Left ventricle myocardium inferior (tissue), 1 donor: Measurements from ENCODE around the gene PGP. TPM values are rescaled to one million over a fixed set of nuclear protein-coding genes. Genes with fewer than 3 reads are reported as not detected.

ENCODE experiments used
- DNase-seq: peaks from one replicate; pipeline ENCODE4 v3.0.0-alpha.2; 2020
- H3K27ac ChIP-seq: fragments of 200-600 bp; replicated peaks from 2 replicates; pipeline ENCODE4 v1.8.0; 2021
- H3K27me3 ChIP-seq: fragments of 200-600 bp; 2 replicates; pipeline ENCODE4 v1.8.0; 2021; ENCODE audit warnings: low read depth
- H3K36me3 ChIP-seq: fragments of 200-600 bp; 2 replicates; pipeline ENCODE4 v1.8.0; 2021
- H3K4me1 ChIP-seq: fragments of 200-600 bp; 2 replicates; pipeline ENCODE4 v1.8.0; 2021
- H3K4me3 ChIP-seq: fragments of 200-600 bp; 2 replicates; pipeline ENCODE4 v1.8.0; 2021; ENCODE audit warnings: mild to moderate bottlenecking, moderate library complexity
- H3K9me3 ChIP-seq: fragments of 200-600 bp; replicated peaks from 2 replicates; pipeline ENCODE4 v1.8.0; 2021
- intact Hi-C: fragments of 100-400 bp; cut with micrococcal nuclease; formaldehyde crosslinking; loops from one replicate; pipeline ENCODE4 v1.11.0; 2022
- total RNA-seq: library from RNA; stranded (reverse); fragmentation: NEBNext Ultra II Directional; extraction: Animal tissue kit (Norgen Biotek cat#: 25700); gene quantifications from one replicate; pipeline ENCODE4 v1.2.1, GENCODE V29; 2021
- TF ChIP-seq, protein P1 (sequence below): fragments of 200-600 bp; IDR thresholded peaks from 2 replicates; pipeline ENCODE4 v1.8.0; 2021; ENCODE audit warnings: antibody characterized with exemption, mild to moderate bottlenecking, borderline replicate concordance
- donor health status: DM: no; HTN: yes; CAD: no; lungs with severe emphysema.

PGP gene
- total RNA-seq, 1 donor from 2014 or later, result 34.1 TPM

GRCh38 chr16:2236337-2237101 lies 21.9 kb upstream of the PGP start, which contains the start of gene DNASE1L2:
DNASE1L2 (plus strand) TSS chr16:2236444; CDS start chr16:2236817, 373 bp downstream.
- TF ChIP-seq, protein P1, sequence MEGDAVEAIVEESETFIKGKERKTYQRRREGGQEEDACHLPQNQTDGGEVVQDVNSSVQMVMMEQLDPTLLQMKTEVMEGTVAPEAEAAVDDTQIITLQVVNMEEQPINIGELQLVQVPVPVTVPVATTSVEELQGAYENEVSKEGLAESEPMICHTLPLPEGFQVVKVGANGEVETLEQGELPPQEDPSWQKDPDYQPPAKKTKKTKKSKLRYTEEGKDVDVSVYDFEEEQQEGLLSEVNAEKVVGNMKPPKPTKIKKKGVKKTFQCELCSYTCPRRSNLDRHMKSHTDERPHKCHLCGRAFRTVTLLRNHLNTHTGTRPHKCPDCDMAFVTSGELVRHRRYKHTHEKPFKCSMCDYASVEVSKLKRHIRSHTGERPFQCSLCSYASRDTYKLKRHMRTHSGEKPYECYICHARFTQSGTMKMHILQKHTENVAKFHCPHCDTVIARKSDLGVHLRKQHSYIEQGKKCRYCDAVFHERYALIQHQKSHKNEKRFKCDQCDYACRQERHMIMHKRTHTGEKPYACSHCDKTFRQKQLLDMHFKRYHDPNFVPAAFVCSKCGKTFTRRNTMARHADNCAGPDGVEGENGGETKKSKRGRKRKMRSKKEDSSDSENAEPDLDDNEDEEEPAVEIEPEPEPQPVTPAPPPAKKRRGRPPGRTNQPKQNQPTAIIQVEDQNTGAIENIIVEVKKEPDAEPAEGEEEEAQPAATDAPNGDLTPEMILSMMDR, result no peak
- Histone ChIP-seq H3K27me3 (peaks cover 23% of the 10 kb centered on the region), H3K4me3 (peak within 1 kb of the TSS; percentile 55), H3K27ac (no peak within 1 kb of the TSS), H3K9me3 (no peaks in the 10 kb centered on the region), H3K36me3 (peaks cover 58% of the 10 kb centered on the region), H3K4me1 (peaks cover 25% of the 10 kb centered on the region)
- no peak for DNase-seq
- intact Hi-C loops, result no loop called here

DNA sequence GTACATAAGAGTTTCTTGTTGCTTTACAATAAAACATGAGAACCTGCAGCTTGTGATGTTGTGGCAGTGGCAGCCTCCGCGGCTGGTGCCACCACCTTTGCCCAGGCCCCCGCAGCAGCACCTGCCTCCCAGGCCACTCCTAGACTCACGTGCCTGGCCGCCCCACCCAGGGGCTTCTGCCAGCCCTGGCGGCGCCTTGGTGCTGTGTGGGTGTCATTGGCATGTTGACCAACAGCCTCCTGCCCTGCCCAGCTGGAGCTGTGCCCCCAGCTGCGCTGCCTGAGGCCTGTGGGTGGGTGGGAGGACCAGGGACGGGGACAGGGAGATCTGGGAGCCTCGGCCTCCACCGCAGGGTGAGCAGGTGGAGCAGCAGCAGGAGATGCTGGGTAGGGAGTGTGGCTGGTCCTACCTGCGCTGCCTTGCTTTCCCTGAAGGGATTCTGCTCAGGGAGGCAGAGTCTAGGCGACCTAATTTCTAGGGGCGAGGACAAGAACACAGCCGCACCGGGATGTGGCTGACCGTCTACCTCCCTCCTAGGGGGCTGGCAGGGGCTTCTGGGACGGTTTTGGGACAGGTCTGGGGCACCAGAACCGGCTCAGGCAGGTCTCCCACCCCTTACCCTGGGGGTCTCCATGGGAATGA lies 21.2 kb upstream of the PGP start:
- H3K4me1 ChIP-seq, result peaks cover 25% of the 10 kb centered on the region
- no peaks in the 10 kb centered on the region for H3K9me3 ChIP-seq
- TF ChIP-seq, protein P1, result no peak
- no peak for DNase-seq
- H3K27me3 ChIP-seq, result peaks cover 23% of the 10 kb centered on the region
- no peak overlapping the region for H3K27ac ChIP-seq
- intact Hi-C loops, result no loop called here
- H3K4me3 ChIP-seq, result peak overlapping the region; percentile 55
- H3K36me3 ChIP-seq, result peaks cover 59% of the 10 kb centered on the region

GRCh38 chr16:2235234-2235651 lies 20.6 kb upstream of the PGP start:
- Histone ChIP-seq H3K9me3 (no peaks in the 10 kb centered on the region), H3K27me3 (peaks cover 23% of the 10 kb centered on the region), H3K4me1 (peaks cover 25% of the 10 kb centered on the region), H3K27ac (no peak overlapping the region), H3K4me3 (no peak overlapping the region), H3K36me3 (peaks cover 61% of the 10 kb centered on the region)
- TF ChIP-seq, protein P1, result no peak
- intact Hi-C loops, result no loop called here
- no peak for DNase-seq

- no peak for DNase-seq
- intact Hi-C loops, result no loop called here
- Histone ChIP-seq H3K9me3 (no peaks in the 10 kb centered on the region), H3K4me3 (no peak overlapping the region), H3K27me3 (peaks cover 23% of the 10 kb centered on the region), H3K27ac (no peak overlapping the region), H3K36me3 (peaks cover 65% of the 10 kb centered on the region), H3K4me1 (peaks cover 25% of the 10 kb centered on the region)
- TF ChIP-seq, protein P1, result no peak
Measured at GRCh38 chr16:2234813-2235170, 20.2 kb upstream of the PGP start.

GRCh38 chr16:2233872-2234812 lies 19.5 kb upstream of the PGP start:
- TF ChIP-seq, protein P1, result no peak
- H3K27me3 ChIP-seq, result peaks cover 23% of the 10 kb centered on the region
- no peak overlapping the region for H3K27ac ChIP-seq
- no peak for DNase-seq
- H3K4me3 ChIP-seq, result no peak overlapping the region
- intact Hi-C loops, result no loop called here
- H3K4me1 ChIP-seq, result peaks cover 25% of the 10 kb centered on the region
- no peaks in the 10 kb centered on the region for H3K9me3 ChIP-seq
- H3K36me3 ChIP-seq, result peaks cover 65% of the 10 kb centered on the region
